Measurements from ENCODE around the gene KCNK15. TPM values are rescaled to one million over a fixed set of nuclear protein-coding genes. Genes with fewer than 3 reads are reported as not detected.

KCNK15 gene
- total RNA-seq, 2 donors from 2014 or later = 0.09 to 0.11 TPM

GRCh38 chr20:44771172-44771535 is 25.5 kb downstream of the KCNK15 start:
- Mint-ChIP-seq H3K4me3 (no peak overlapping the region), H3K27ac (no peak overlapping the region), H3K27me3 (peaks cover 18% of the 10 kb centered on the region), H3K36me3 (ENCODE audit: low read depth) (no peaks in the 10 kb centered on the region), H3K9me3 (no peaks in the 10 kb centered on the region), H3K4me1 (no peaks in the 10 kb centered on the region)
- ATAC-seq (replicated peaks) = no peak

- Mint-ChIP-seq H3K27me3 (peaks cover 17% of the 10 kb centered on the region), H3K9me3 (no peaks in the 10 kb centered on the region), H3K27ac (no peak overlapping the region), H3K4me3 (no peak overlapping the region), H3K4me1 (no peaks in the 10 kb centered on the region), H3K36me3 (ENCODE audit: low read depth) (no peaks in the 10 kb centered on the region)
- ATAC-seq (replicated peaks) = no peak
Measured at GRCh38 chr20:44772636-44773035, 27.0 kb downstream of the KCNK15 start.

- Mint-ChIP-seq H3K9me3 (no peaks in the 10 kb centered on the region), H3K4me3 (no peak overlapping the region), H3K4me1 (no peaks in the 10 kb centered on the region), H3K36me3 (ENCODE audit: low read depth) (no peaks in the 10 kb centered on the region), H3K27ac (no peak overlapping the region), H3K27me3 (peaks cover 17% of the 10 kb centered on the region)
- ATAC-seq (replicated peaks) = no peak
Measured at GRCh38 chr20:44773070-44773829, 27.6 kb downstream of the KCNK15 start.

GRCh38 chr20:44776980-44777379 is 31.3 kb downstream of the KCNK15 start:
- Mint-ChIP-seq H3K27me3 (peaks cover 12% of the 10 kb centered on the region), H3K9me3 (peaks cover 4% of the 10 kb centered on the region), H3K4me3 (no peak overlapping the region), H3K36me3 (ENCODE audit: low read depth) (no peaks in the 10 kb centered on the region), H3K27ac (no peak overlapping the region), H3K4me1 (no peaks in the 10 kb centered on the region)
- no peak for ATAC-seq (replicated peaks)

- no peak for ATAC-seq (replicated peaks)
- H3K27ac Mint-ChIP-seq = no peak overlapping the region
- no peaks in the 10 kb centered on the region for H3K36me3 Mint-ChIP-seq (ENCODE audit: low read depth)
- H3K4me3 Mint-ChIP-seq = no peak overlapping the region
- H3K27me3 Mint-ChIP-seq = peaks cover 13% of the 10 kb centered on the region
- H3K9me3 Mint-ChIP-seq = peaks cover 4% of the 10 kb centered on the region
- no peaks in the 10 kb centered on the region for H3K4me1 Mint-ChIP-seq
Measured at GRCh38 chr20:44780226-44780625, 34.6 kb downstream of the KCNK15 start.

GRCh38 chr20:44781118-44781517 is 35.5 kb downstream of the KCNK15 start:
- H3K27me3 Mint-ChIP-seq = peaks cover 14% of the 10 kb centered on the region
- no peaks in the 10 kb centered on the region for H3K4me1 Mint-ChIP-seq
- no peak overlapping the region for H3K4me3 Mint-ChIP-seq
- no peaks in the 10 kb centered on the region for H3K36me3 Mint-ChIP-seq (ENCODE audit: low read depth)
- no peak for ATAC-seq (replicated peaks)
- H3K9me3 Mint-ChIP-seq = peaks cover 4% of the 10 kb centered on the region
- H3K27ac Mint-ChIP-seq = no peak overlapping the region

GRCh38 chr20:44781791-44782190 is 36.1 kb downstream of the KCNK15 start:
- Mint-ChIP-seq H3K4me1 (no peaks in the 10 kb centered on the region), H3K4me3 (no peak overlapping the region), H3K36me3 (ENCODE audit: low read depth) (no peaks in the 10 kb centered on the region), H3K27me3 (peaks cover 14% of the 10 kb centered on the region), H3K9me3 (peaks cover 4% of the 10 kb centered on the region), H3K27ac (no peak overlapping the region)
- ATAC-seq (replicated peaks) = no peak

- Mint-ChIP-seq H3K36me3 (ENCODE audit: low read depth) (no peaks in the 10 kb centered on the region), H3K4me3 (no peak overlapping the region), H3K27me3 (peaks cover 29% of the 10 kb centered on the region), H3K9me3 (peaks cover 4% of the 10 kb centered on the region), H3K4me1 (no peaks in the 10 kb centered on the region), H3K27ac (no peak overlapping the region)
- no peak for ATAC-seq (replicated peaks)
Measured at GRCh38 chr20:44784688-44785087, 39.0 kb downstream of the KCNK15 start.

- peaks cover 4% of the 10 kb centered on the region for H3K9me3 Mint-ChIP-seq
- peaks cover 32% of the 10 kb centered on the region for H3K27me3 Mint-ChIP-seq
- no peak overlapping the region for H3K27ac Mint-ChIP-seq
- no peak overlapping the region for H3K4me3 Mint-ChIP-seq
- H3K36me3 Mint-ChIP-seq (ENCODE audit: low read depth) = no peaks in the 10 kb centered on the region
- no peak for ATAC-seq (replicated peaks)
- no peaks in the 10 kb centered on the region for H3K4me1 Mint-ChIP-seq
Measured at GRCh38 chr20:44785768-44786167, 40.1 kb downstream of the KCNK15 start.

- Mint-ChIP-seq H3K36me3 (ENCODE audit: low read depth) (no peaks in the 10 kb centered on the region), H3K27ac (no peak overlapping the region), H3K9me3 (no peaks in the 10 kb centered on the region), H3K4me3 (no peak overlapping the region), H3K27me3 (peaks cover 32% of the 10 kb centered on the region), H3K4me1 (no peaks in the 10 kb centered on the region)
- ATAC-seq (replicated peaks) = no peak
Measured at GRCh38 chr20:44787299-44787698, 41.6 kb downstream of the KCNK15 start.

GRCh38 chr20:44788706-44789456 is 43.2 kb downstream of the KCNK15 start:
- ATAC-seq (replicated peaks) = no peak
- H3K27me3 Mint-ChIP-seq = peaks cover 32% of the 10 kb centered on the region
- H3K36me3 Mint-ChIP-seq (ENCODE audit: low read depth) = no peaks in the 10 kb centered on the region
- no peak overlapping the region for H3K27ac Mint-ChIP-seq
- no peaks in the 10 kb centered on the region for H3K9me3 Mint-ChIP-seq
- H3K4me1 Mint-ChIP-seq = no peaks in the 10 kb centered on the region
- no peak overlapping the region for H3K4me3 Mint-ChIP-seq

- Mint-ChIP-seq H3K27me3 (peaks cover 28% of the 10 kb centered on the region), H3K36me3 (ENCODE audit: low read depth) (no peaks in the 10 kb centered on the region), H3K4me1 (no peaks in the 10 kb centered on the region), H3K4me3 (no peak overlapping the region), H3K9me3 (no peaks in the 10 kb centered on the region), H3K27ac (no peak overlapping the region)
- ATAC-seq (replicated peaks) = no peak
Measured at GRCh38 chr20:44790638-44791393, 45.2 kb downstream of the KCNK15 start.

- H3K27me3 Mint-ChIP-seq = peaks cover 22% of the 10 kb centered on the region
- no peak overlapping the region for H3K27ac Mint-ChIP-seq
- no peaks in the 10 kb centered on the region for H3K36me3 Mint-ChIP-seq (ENCODE audit: low read depth)
- H3K9me3 Mint-ChIP-seq = no peaks in the 10 kb centered on the region
- H3K4me3 Mint-ChIP-seq = no peak overlapping the region
- H3K4me1 Mint-ChIP-seq = no peaks in the 10 kb centered on the region
- no peak for ATAC-seq (replicated peaks)
Measured at GRCh38 chr20:44792796-44793195, 47.1 kb downstream of the KCNK15 start.

GRCh38 chr20:44795836-44796235 is 50.2 kb downstream of the KCNK15 start:
- Mint-ChIP-seq H3K27ac (no peak overlapping the region), H3K4me3 (no peak overlapping the region), H3K36me3 (ENCODE audit: low read depth) (no peaks in the 10 kb centered on the region), H3K9me3 (no peaks in the 10 kb centered on the region), H3K27me3 (peaks cover 8% of the 10 kb centered on the region), H3K4me1 (no peaks in the 10 kb centered on the region)
- ATAC-seq (replicated peaks) = no peak

GRCh38 chr20:44796311-44796710 is 50.6 kb downstream of the KCNK15 start:
- Mint-ChIP-seq H3K4me1 (no peaks in the 10 kb centered on the region), H3K9me3 (no peaks in the 10 kb centered on the region), H3K27me3 (peaks cover 8% of the 10 kb centered on the region), H3K36me3 (ENCODE audit: low read depth) (no peaks in the 10 kb centered on the region), H3K27ac (no peak overlapping the region), H3K4me3 (no peak overlapping the region)
- ATAC-seq (replicated peaks) = no peak

Data from activated T-helper 17 cell treated with anti-CD3 and anti-CD28 coated beads, Interleukin-2, amount 50 U/mL, for 72 hours (primary cell).